DMS53 treated with DMSO at 0.1 percent for 48 hours (cell line): ENCODE data around the gene CLDND2.

ENCODE experiments used
- DNase-seq: peaks from one replicate; lab custom pipeline; 2025; ENCODE audit not compliant: unreplicated experiment; lab: John Stamatoyannopoulos, UW

Gene CLDND2

GRCh38 chr19:51333836-51334460 lies 34.9 kb downstream of the CLDND2 start:
- no peak for DNase-seq

GRCh38 chr19:51331716-51332115 lies 37.1 kb downstream of the CLDND2 start:
- no peak for DNase-seq

GRCh38 chr19:51331193-51331592 lies 37.6 kb downstream of the CLDND2 start:
- DNase-seq = no peak

- DNase-seq = no peak
Measured at GRCh38 chr19:51330366-51330765, 38.4 kb downstream of the CLDND2 start.

GRCh38 chr19:51329411-51329810 lies 39.4 kb downstream of the CLDND2 start:
- DNase-seq = no peak

GRCh38 chr19:51327066-51328001 lies 41.5 kb downstream of the CLDND2 start:
- DNase-seq = no peak

- DNase-seq = no peak
Measured at GRCh38 chr19:51326216-51327065, 42.4 kb downstream of the CLDND2 start.

- no peak for DNase-seq
Measured at GRCh38 chr19:51325161-51325976, 43.4 kb downstream of the CLDND2 start.

GRCh38 chr19:51324167-51324481 lies 44.7 kb downstream of the CLDND2 start:
- no peak for DNase-seq

- no peak for DNase-seq
Measured at GRCh38 chr19:51323481-51324166, 45.2 kb downstream of the CLDND2 start.

GRCh38 chr19:51321799-51322198 lies 47.0 kb downstream of the CLDND2 start:
- DNase-seq = no peak

- DNase-seq = no peak
Measured at GRCh38 chr19:51320280-51320657, 48.5 kb downstream of the CLDND2 start.

- no peak for DNase-seq
Measured at GRCh38 chr19:51319649-51320279, 49.0 kb downstream of the CLDND2 start.

- no peak for DNase-seq
Measured at GRCh38 chr19:51318687-51319648, 49.8 kb downstream of the CLDND2 start.

GRCh38 chr19:51317968-51318367 lies 50.8 kb downstream of the CLDND2 start:
- DNase-seq = no peak

GRCh38 chr19:51317376-51317775 lies 51.4 kb downstream of the CLDND2 start:
- no peak for DNase-seq
